ENCODE measurements around the gene SNTG2.

Gene SNTG2

GRCh38 chr2:1154710-1155594 lies 204.3 kb downstream of the SNTG2 start:
- DNase-seq, result no peak

- no peak for DNase-seq
These were observed 205.4 kb downstream of the SNTG2 start for GRCh38 chr2:1156059-1156458.

GRCh38 chr2:1156531-1156930 lies 205.9 kb downstream of the SNTG2 start:
- no peak for DNase-seq

GRCh38 chr2:1157107-1157506 lies 206.5 kb downstream of the SNTG2 start:
- no peak for DNase-seq

- no peak for DNase-seq
These were observed 208.4 kb downstream of the SNTG2 start for GRCh38 chr2:1159013-1159412.

GRCh38 chr2:1162246-1162645 lies 211.6 kb downstream of the SNTG2 start:
- DNase-seq, result no peak

GRCh38 chr2:1162768-1163584 lies 212.3 kb downstream of the SNTG2 start:
- no peak for DNase-seq

- DNase-seq, result no peak
These were observed 216.3 kb downstream of the SNTG2 start for GRCh38 chr2:1166976-1167375.

GRCh38 chr2:1168846-1169245 lies 218.2 kb downstream of the SNTG2 start:
- no peak for DNase-seq

GRCh38 chr2:1169291-1169949 lies 218.8 kb downstream of the SNTG2 start:
- no peak for DNase-seq

GRCh38 chr2:1170241-1170640 lies 219.6 kb downstream of the SNTG2 start:
- no peak for DNase-seq

- no peak for DNase-seq
These were observed 220.1 kb downstream of the SNTG2 start for GRCh38 chr2:1170711-1171110.

GRCh38 chr2:1173528-1173927 lies 222.9 kb downstream of the SNTG2 start:
- no peak for DNase-seq

- no peak for DNase-seq
These were observed 231.2 kb downstream of the SNTG2 start for GRCh38 chr2:1181893-1182292.

- DNase-seq, result no peak
These were observed 232.7 kb downstream of the SNTG2 start for GRCh38 chr2:1183300-1183699.

- DNase-seq, result no peak
These were observed 235.8 kb downstream of the SNTG2 start for GRCh38 chr2:1186421-1186820.

- no peak for DNase-seq
These were observed 236.5 kb downstream of the SNTG2 start for GRCh38 chr2:1187189-1187588.

GRCh38 chr2:1192121-1192520 lies 241.5 kb downstream of the SNTG2 start:
- DNase-seq, result no peak

GRCh38 chr2:1193801-1194200 lies 243.2 kb downstream of the SNTG2 start:
- no peak for DNase-seq

- no peak for DNase-seq
These were observed 253.1 kb downstream of the SNTG2 start for GRCh38 chr2:1203772-1204171.

GRCh38 chr2:1205853-1206252 lies 255.2 kb downstream of the SNTG2 start:
- no peak for DNase-seq

GRCh38 chr2:1207962-1208510 lies 257.4 kb downstream of the SNTG2 start:
- DNase-seq, result no peak

- DNase-seq, result no peak
These were observed 257.9 kb downstream of the SNTG2 start for GRCh38 chr2:1208522-1208921.

All from NCI-H1694 (cell line).